Endothelial cell of umbilical vein (primary cell): ENCODE data around the gene UBA5.

ENCODE experiments used
- MYC ChIP-seq: IDR thresholded peaks from one replicate; pipeline ENCODE4 v1.6.1; 2011; ENCODE audit warnings: mild to moderate bottlenecking, low read depth, low read length
- POLR2A ChIP-seq: IDR thresholded peaks from 2 replicates; pipeline ENCODE4 v1.6.1; 2012; ENCODE audit warnings: low read depth, mild to moderate bottlenecking, control low read depth, low read length
- POLR2AphosphoS5 ChIP-seq: IDR thresholded peaks from 2 replicates; pipeline ENCODE4 v1.6.1; 2012; ENCODE audit warnings: low read depth, mild to moderate bottlenecking, control low read depth, low read length, moderate library complexity; ENCODE audit not compliant: insufficient read depth
- TF ChIP-seq, protein P1 (sequence below), 2 donors: IDR thresholded peaks; 1 replicate in 1 of 2; 2 replicates in 1 of 2; pipeline ENCODE4 v1.5.1; 2011; ENCODE audit warnings: low read length in 2 of 2, mild to moderate bottlenecking in 2 of 2, moderate library complexity in 2 of 2, control low read depth in 1 of 2, inconsistent platforms in 1 of 2, low read depth in 1 of 2; ENCODE audit not compliant: insufficient read depth in 1 of 2; ENCODE audit errors: extremely low read depth in 1 of 2

DNA sequence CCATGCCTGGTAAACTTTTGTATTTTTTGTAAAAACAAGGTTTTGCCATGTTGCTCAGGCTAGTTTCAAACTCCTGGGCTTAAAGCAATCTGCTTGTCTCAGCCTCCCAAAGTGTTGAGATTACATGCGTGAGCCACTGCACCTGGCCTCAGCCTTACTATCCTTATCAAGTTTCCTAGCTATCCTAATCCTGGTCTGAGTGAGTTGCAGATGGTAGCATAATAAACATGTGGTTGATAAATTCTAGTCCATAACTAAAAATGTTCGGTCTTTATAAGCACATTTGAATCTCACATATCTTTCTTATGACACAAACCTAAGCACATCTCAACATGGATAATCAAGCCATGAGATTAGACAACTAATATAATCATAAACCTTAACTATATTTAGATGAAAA is 43.6 kb downstream of the UBA5 start:
- TF ChIP-seq POLR2A (no peak), MYC (no peak), POLR2AphosphoS5 (no peak)
- TF ChIP-seq, protein P1, sequence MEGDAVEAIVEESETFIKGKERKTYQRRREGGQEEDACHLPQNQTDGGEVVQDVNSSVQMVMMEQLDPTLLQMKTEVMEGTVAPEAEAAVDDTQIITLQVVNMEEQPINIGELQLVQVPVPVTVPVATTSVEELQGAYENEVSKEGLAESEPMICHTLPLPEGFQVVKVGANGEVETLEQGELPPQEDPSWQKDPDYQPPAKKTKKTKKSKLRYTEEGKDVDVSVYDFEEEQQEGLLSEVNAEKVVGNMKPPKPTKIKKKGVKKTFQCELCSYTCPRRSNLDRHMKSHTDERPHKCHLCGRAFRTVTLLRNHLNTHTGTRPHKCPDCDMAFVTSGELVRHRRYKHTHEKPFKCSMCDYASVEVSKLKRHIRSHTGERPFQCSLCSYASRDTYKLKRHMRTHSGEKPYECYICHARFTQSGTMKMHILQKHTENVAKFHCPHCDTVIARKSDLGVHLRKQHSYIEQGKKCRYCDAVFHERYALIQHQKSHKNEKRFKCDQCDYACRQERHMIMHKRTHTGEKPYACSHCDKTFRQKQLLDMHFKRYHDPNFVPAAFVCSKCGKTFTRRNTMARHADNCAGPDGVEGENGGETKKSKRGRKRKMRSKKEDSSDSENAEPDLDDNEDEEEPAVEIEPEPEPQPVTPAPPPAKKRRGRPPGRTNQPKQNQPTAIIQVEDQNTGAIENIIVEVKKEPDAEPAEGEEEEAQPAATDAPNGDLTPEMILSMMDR (IDR thresholded peaks at IDR 0.05; ENCODE audit: extremely low read depth in 1 of 2, insufficient read depth in 1 of 2, low read depth in 1 of 2, low read length in 2 of 2): no peak
